ENCODE results near the gene MEOX1. TPM values are rescaled to one million over a fixed set of nuclear protein-coding genes. Genes with fewer than 3 reads are reported as not detected.
"Not testable (repeated sequence)": the region's sequence is repeated elsewhere in the genome, so short reads cannot be mapped to it uniquely, and the experiment has no call there.

The MEOX1 gene
- total RNA-seq, 2 experiments from 2014 or later: 0.54 to 1.3 TPM

- H3K36me3 Mint-ChIP-seq; H3K4me3 Mint-ChIP-seq; ATAC-seq; H3K9me3 Mint-ChIP-seq (ENCODE audit: low read depth); H3K27ac Mint-ChIP-seq; DNase-seq; CTCF ChIA-PET; H3K4me1 Mint-ChIP-seq: not testable (repeated sequence)
- H3K27me3 Mint-ChIP-seq: peaks cover 23% of the 10 kb centered on the region
Observed at GRCh38 chr17:43602556-43602955, 59.2 kb downstream of the MEOX1 start.

- H3K4me3 Mint-ChIP-seq: no peak overlapping the region
- DNase-seq (no peak), ATAC-seq (no peak)
- H3K36me3 Mint-ChIP-seq: no peaks in the 10 kb centered on the region
- H3K9me3 Mint-ChIP-seq (ENCODE audit: low read depth): no peaks in the 10 kb centered on the region
- CTCF ChIA-PET: interaction anchor here (0.9 kb wide), 1 partner anchor 67 kb away, joined by 3 read pairs; no protein-coding TSS in a partner anchor
- no peaks in the 10 kb centered on the region for H3K4me1 Mint-ChIP-seq
- H3K27me3 Mint-ChIP-seq: peaks cover 26% of the 10 kb centered on the region
- H3K27ac Mint-ChIP-seq: no peak overlapping the region
Observed at GRCh38 chr17:43601280-43602039, 60.3 kb downstream of the MEOX1 start.

- Mint-ChIP-seq H3K27ac (no peak overlapping the region), H3K27me3 (peaks cover 22% of the 10 kb centered on the region), H3K9me3 (ENCODE audit: low read depth) (no peaks in the 10 kb centered on the region), H3K4me1 (no peaks in the 10 kb centered on the region), H3K4me3 (no peak overlapping the region), H3K36me3 (no peaks in the 10 kb centered on the region)
- ATAC-seq (no peak), DNase-seq (no peak)
- CTCF ChIA-PET: no interaction called here
Observed at GRCh38 chr17:43599835-43600234, 61.9 kb downstream of the MEOX1 start.

- Mint-ChIP-seq H3K4me1 (no peaks in the 10 kb centered on the region), H3K36me3 (no peaks in the 10 kb centered on the region), H3K9me3 (ENCODE audit: low read depth) (no peaks in the 10 kb centered on the region), H3K27me3 (peaks cover 17% of the 10 kb centered on the region), H3K27ac (no peak overlapping the region), H3K4me3 (no peak overlapping the region)
- no peak for DNase-seq
- CTCF ChIA-PET: no interaction called here
- ATAC-seq: no peak
Observed at GRCh38 chr17:43599046-43599395, 62.7 kb downstream of the MEOX1 start.

GRCh38 chr17:43598357-43599045 lies 63.2 kb downstream of the MEOX1 start:
- H3K27ac Mint-ChIP-seq: no peak overlapping the region
- no peak for DNase-seq
- CTCF ChIA-PET: no interaction called here
- H3K9me3 Mint-ChIP-seq (ENCODE audit: low read depth): no peaks in the 10 kb centered on the region
- H3K4me3 Mint-ChIP-seq: no peak overlapping the region
- peaks cover 15% of the 10 kb centered on the region for H3K27me3 Mint-ChIP-seq
- H3K36me3 Mint-ChIP-seq: no peaks in the 10 kb centered on the region
- H3K4me1 Mint-ChIP-seq: no peaks in the 10 kb centered on the region
- no peak for ATAC-seq

- Mint-ChIP-seq H3K36me3 (no peaks in the 10 kb centered on the region), H3K9me3 (ENCODE audit: low read depth) (no peaks in the 10 kb centered on the region), H3K27me3 (peaks cover 15% of the 10 kb centered on the region), H3K27ac (no peak overlapping the region), H3K4me3 (no peak overlapping the region), H3K4me1 (no peaks in the 10 kb centered on the region)
- DNase-seq (no peak), ATAC-seq (no peak)
- CTCF ChIA-PET: interaction anchor here (0.6 kb wide), 1 partner anchor 204 kb away, joined by 3 read pairs; no protein-coding TSS in a partner anchor
Observed at GRCh38 chr17:43597624-43598356, 63.9 kb downstream of the MEOX1 start.

GRCh38 chr17:43595466-43595865 lies 66.3 kb downstream of the MEOX1 start:
- H3K27ac Mint-ChIP-seq: no peak overlapping the region
- DNase-seq (no peak), ATAC-seq (no peak)
- no peaks in the 10 kb centered on the region for H3K4me1 Mint-ChIP-seq
- H3K27me3 Mint-ChIP-seq: peaks cover 8% of the 10 kb centered on the region
- H3K4me3 Mint-ChIP-seq: no peak overlapping the region
- no peaks in the 10 kb centered on the region for H3K36me3 Mint-ChIP-seq
- H3K9me3 Mint-ChIP-seq (ENCODE audit: low read depth): no peaks in the 10 kb centered on the region
- CTCF ChIA-PET: no interaction called here

GRCh38 chr17:43591779-43592562 lies 69.8 kb downstream of the MEOX1 start:
- Mint-ChIP-seq H3K4me1 (no peaks in the 10 kb centered on the region), H3K9me3 (ENCODE audit: low read depth) (no peaks in the 10 kb centered on the region), H3K27ac (no peak overlapping the region), H3K4me3 (no peak overlapping the region), H3K27me3 (peaks cover 4% of the 10 kb centered on the region), H3K36me3 (no peaks in the 10 kb centered on the region)
- no peak for ATAC-seq
- CTCF ChIA-PET: interaction anchor here (1.7 kb wide), 1 partner anchor 175 kb away, joined by 3 read pairs; no protein-coding TSS in a partner anchor
- no peak for DNase-seq

GRCh38 chr17:43591001-43591400 lies 70.7 kb downstream of the MEOX1 start:
- no peaks in the 10 kb centered on the region for H3K9me3 Mint-ChIP-seq (ENCODE audit: low read depth)
- no peaks in the 10 kb centered on the region for H3K27me3 Mint-ChIP-seq
- no peaks in the 10 kb centered on the region for H3K4me1 Mint-ChIP-seq
- no peak overlapping the region for H3K4me3 Mint-ChIP-seq
- H3K36me3 Mint-ChIP-seq: no peaks in the 10 kb centered on the region
- DNase-seq: no peak
- no peak for ATAC-seq
- no peak overlapping the region for H3K27ac Mint-ChIP-seq
- CTCF ChIA-PET: interaction anchor here (1.7 kb wide), 1 partner anchor 176 kb away, joined by 3 read pairs; no protein-coding TSS in a partner anchor

Other genes with a start within 250 kb of the MEOX1 start
- 10 to 100 TPM; 59.1 to 66.2 TPM for gene DHX8, start 177.9 kb downstream of the MEOX1 start, total RNA-seq
- gene ETV4, start 115.6 kb downstream of the MEOX1 start, total RNA-seq: 1 to 10 TPM in 1 of 2 experiments, under 1 TPM in 1; 0.82 to 1.9 TPM
- not detected for gene SOST, start 96.9 kb upstream of the MEOX1 start, total RNA-seq
- 1 to 10 TPM; 5.6 to 6.0 TPM for gene DUSP3, start 117.1 kb upstream of the MEOX1 start, total RNA-seq
- gene CFAP97D1, start 118.5 kb upstream of the MEOX1 start, total RNA-seq: not detected
- not detected for gene MPP3, start 171.2 kb upstream of the MEOX1 start, total RNA-seq
- not detected for gene CD300LG, start 185.3 kb upstream of the MEOX1 start, total RNA-seq
- under 1 TPM; 0.56 to 0.61 TPM for gene MPP2, start 245.6 kb upstream of the MEOX1 start, total RNA-seq